Islet of Langerhans (tissue), 1 donor: Measurements from ENCODE around the gene RPS25.
A peak's percentile ranks its signal among the peaks of the same experiment; 100 is the strongest.
"Not testable (repeated sequence)": the region's sequence is repeated elsewhere in the genome, so short reads cannot be mapped to it uniquely, and the experiment has no call there.

ENCODE experiments used
- FAIRE-seq: peaks from one replicate; lab custom pipeline; 2011; peaks lifted over from hg19 to GRCh38; lab: Jason Lieb, UNC

RPS25 gene

GRCh38 chr11:119038884-119039283 is 20.7 kb upstream of the RPS25 start:
- FAIRE-seq: no peak

GRCh38 chr11:119034813-119035212 is 16.7 kb upstream of the RPS25 start:
- no peak for FAIRE-seq

- FAIRE-seq: not testable (repeated sequence)
Observed at GRCh38 chr11:119033421-119033820, 15.3 kb upstream of the RPS25 start.

- no peak for FAIRE-seq
Observed at GRCh38 chr11:119031912-119032280, 13.8 kb upstream of the RPS25 start.

- FAIRE-seq: peak; percentile 84
Observed at GRCh38 chr11:119030329-119031047, 12.3 kb upstream of the RPS25 start, which contains the start of gene SLC37A4. Gene SLC37A4 (minus strand): TSS chr11:119030877.

GRCh38 chr11:119030029-119030328 is 11.8 kb upstream of the RPS25 start:
- no peak for FAIRE-seq

GRCh38 chr11:119029340-119030028 is 11.3 kb upstream of the RPS25 start:
- FAIRE-seq: no peak

GRCh38 chr11:119029069-119029339 is 10.9 kb upstream of the RPS25 start:
- no peak for FAIRE-seq

GRCh38 chr11:119028346-119029068 is 10.4 kb upstream of the RPS25 start:
- FAIRE-seq: no peak

- no peak for FAIRE-seq
Observed at GRCh38 chr11:119027561-119028345, 9.6 kb upstream of the RPS25 start.

GRCh38 chr11:119026970-119027369 is 8.8 kb upstream of the RPS25 start:
- FAIRE-seq: no peak

- FAIRE-seq: no peak
Observed at GRCh38 chr11:119025978-119026766, 8.0 kb upstream of the RPS25 start.

- no peak for FAIRE-seq
Observed at GRCh38 chr11:119025541-119025940, 7.4 kb upstream of the RPS25 start.

GRCh38 chr11:119025099-119025473 is 6.9 kb upstream of the RPS25 start:
- no peak for FAIRE-seq

- FAIRE-seq: no peak
Observed at GRCh38 chr11:119024430-119025098, 6.4 kb upstream of the RPS25 start.

- no peak for FAIRE-seq
Observed at GRCh38 chr11:119023741-119024140, 5.6 kb upstream of the RPS25 start.

GRCh38 chr11:119021631-119022030 is 3.5 kb upstream of the RPS25 start:
- no peak for FAIRE-seq

GRCh38 chr11:119019996-119020395 is 1.9 kb upstream of the RPS25 start:
- no peak for FAIRE-seq

GRCh38 chr11:119017377-119017776 is 766 bp downstream of the RPS25 start:
- FAIRE-seq: not testable (repeated sequence)

GRCh38 chr11:119016216-119017009 is 1.7 kb downstream of the RPS25 start:
- no peak for FAIRE-seq
